Ovary (tissue), 3 donors: ENCODE measurements around the gene P2RY13.

ENCODE experiments used
- EP300 ChIP-seq: sonication (generic); formaldehyde crosslinking; IDR thresholded peaks from one replicate; pipeline ENCODE4 v1.6.1; 2017; ENCODE audit warnings: antibody characterized with exemption
- POLR2A ChIP-seq: fragments of 450-650 bp; IDR thresholded peaks from one replicate; pipeline ENCODE4 v1.6.1; 2017; ENCODE audit warnings: antibody characterized with exemption, mild to moderate bottlenecking, moderate library complexity
- TF ChIP-seq, protein P1 (sequence below), 3 donors: fragments of 450-650 bp in 2 of 3; fragments of 200-600 bp in 1 of 3; IDR thresholded peaks; one replicate each; pipeline versions ENCODE4 v1.5.1 to v1.8.0; 2016 to 2022; ENCODE audit warnings: antibody characterized with exemption in 3 of 3, mild to moderate bottlenecking in 1 of 3
- donor health status: DM: no; HTN: no; CAD: no.

DNA sequence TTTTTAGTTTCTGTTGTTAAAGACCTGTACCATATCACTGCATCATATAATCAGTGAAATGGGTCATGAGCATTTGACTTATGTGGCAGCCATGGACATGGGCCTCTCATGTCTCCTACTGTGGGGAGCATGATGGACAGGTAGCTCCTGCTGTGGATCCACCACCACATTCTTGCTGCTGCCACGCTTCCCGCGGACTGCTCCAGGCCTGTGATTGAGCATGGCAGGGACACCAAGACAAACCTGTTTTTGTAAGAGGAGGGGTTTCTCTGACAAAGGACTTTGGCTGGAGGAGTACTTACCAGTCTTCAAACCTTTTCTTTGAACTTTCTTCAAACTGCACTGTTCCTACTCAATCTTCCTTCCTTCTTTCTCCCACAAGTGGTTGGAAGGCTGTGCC is 33.1 kb downstream of the P2RY13 start:
- TF ChIP-seq EP300 (no peak), POLR2A (no peak)
- TF ChIP-seq, protein P1, sequence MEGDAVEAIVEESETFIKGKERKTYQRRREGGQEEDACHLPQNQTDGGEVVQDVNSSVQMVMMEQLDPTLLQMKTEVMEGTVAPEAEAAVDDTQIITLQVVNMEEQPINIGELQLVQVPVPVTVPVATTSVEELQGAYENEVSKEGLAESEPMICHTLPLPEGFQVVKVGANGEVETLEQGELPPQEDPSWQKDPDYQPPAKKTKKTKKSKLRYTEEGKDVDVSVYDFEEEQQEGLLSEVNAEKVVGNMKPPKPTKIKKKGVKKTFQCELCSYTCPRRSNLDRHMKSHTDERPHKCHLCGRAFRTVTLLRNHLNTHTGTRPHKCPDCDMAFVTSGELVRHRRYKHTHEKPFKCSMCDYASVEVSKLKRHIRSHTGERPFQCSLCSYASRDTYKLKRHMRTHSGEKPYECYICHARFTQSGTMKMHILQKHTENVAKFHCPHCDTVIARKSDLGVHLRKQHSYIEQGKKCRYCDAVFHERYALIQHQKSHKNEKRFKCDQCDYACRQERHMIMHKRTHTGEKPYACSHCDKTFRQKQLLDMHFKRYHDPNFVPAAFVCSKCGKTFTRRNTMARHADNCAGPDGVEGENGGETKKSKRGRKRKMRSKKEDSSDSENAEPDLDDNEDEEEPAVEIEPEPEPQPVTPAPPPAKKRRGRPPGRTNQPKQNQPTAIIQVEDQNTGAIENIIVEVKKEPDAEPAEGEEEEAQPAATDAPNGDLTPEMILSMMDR (IDR thresholded peaks at IDR 0.05): no peak
